Measurements from ENCODE around the gene DCHS2. TPM values are rescaled to one million over a fixed set of nuclear protein-coding genes. Genes with fewer than 3 reads are reported as not detected.
A peak's percentile ranks its signal among the peaks of the same experiment; 100 is the strongest.

The DCHS2 gene
- total RNA-seq, 1 donor from 2014 or later, result 3.7 TPM

DNA sequence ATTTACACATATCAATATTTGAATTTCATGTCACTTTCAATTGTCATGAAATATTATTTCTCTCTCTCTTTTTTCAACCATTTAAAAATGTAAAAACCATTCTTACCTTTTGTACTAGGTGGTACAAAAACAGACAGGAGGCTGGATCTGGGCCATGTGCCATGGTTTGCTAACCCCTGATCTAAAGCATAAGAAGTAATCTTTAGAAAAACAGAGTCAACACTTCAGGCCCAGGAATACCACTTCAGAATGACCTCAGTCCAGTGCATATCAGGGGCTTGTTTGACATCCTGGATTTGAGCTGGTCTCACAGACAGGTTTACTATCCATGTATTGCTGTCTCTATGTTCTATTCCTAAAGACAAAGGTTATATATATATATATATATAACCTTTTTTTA lies 102.5 kb downstream of the DCHS2 start:
- DNase-seq, result no peak

DNA sequence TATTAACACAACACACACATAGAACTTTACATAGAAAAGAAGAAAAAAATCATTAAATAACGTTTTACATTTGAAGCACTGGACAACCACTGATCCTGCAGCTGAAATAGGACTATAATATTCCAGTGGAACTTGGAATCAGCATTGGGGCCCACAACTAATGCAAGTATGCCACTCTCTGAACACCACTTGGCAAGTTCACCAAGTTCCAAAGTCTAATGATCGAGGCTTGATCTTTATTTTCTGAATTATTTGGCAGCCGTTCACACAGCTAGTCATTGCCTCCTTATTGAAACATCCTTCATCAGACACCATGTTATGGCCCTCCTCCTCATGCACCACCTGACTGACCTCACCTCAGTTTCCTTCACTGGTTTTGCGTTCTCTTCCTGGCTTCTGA lies 107.6 kb downstream of the DCHS2 start:
- DNase-seq, result no peak

DNA sequence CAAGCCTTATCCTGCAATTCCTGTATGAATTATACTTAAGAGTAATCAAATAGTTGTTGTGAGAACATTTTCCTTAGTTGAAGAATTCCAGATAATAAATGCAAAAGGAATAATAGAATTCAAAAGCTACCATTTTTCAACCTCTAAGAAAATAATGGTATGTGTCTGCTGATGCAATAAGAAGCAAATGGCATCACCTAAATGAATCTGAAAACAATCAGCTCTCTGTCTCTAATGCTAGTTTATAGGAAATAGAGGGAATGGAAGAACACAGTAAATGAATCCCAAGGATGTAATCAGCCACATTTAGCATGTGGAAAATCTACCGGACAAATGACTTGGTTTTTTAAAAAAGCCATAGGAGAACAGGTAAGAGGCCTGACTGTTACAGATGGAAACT lies 115.1 kb downstream of the DCHS2 start:
- DNase-seq, result no peak

DNA sequence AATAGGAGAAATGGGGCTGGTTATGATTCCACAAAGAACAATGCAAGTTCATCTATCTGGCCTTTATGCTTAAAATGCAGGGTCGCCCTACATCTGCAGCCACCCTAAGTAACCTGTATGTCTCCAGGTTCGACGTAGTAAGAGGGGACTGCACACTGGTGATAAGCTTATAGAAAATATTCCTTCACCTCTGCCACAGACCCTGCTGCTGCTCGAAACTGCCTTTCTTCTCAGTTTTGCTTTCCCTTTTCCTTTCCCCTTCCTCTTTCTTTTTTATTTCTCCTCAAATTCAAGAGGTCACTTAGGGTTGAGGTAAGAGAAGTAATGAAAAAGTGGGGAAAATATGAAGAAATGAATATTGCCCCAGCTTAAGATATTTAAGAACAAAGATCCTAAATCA lies 123.5 kb downstream of the DCHS2 start:
- no peak for DNase-seq

DNA sequence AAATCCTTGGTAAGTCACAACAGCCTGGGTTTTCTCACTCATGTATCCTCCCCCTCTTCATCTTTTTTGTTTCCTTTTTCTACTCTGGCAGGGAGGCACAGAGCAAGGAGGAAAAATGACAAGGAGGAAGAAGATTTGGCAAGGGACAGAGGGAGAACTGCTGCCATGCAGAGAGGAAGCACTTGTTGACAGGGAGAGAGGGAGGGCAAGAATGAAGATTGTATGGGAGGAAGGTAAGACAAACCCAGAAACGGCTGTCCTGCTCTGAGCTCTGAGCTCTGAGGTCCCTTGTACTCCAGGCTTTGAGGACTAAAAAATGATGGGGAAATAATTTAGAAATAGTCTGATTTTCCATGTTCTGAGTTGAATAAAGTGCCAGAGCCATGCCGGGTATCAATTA lies 123.9 kb downstream of the DCHS2 start:
- DNase-seq, result no peak

DNA sequence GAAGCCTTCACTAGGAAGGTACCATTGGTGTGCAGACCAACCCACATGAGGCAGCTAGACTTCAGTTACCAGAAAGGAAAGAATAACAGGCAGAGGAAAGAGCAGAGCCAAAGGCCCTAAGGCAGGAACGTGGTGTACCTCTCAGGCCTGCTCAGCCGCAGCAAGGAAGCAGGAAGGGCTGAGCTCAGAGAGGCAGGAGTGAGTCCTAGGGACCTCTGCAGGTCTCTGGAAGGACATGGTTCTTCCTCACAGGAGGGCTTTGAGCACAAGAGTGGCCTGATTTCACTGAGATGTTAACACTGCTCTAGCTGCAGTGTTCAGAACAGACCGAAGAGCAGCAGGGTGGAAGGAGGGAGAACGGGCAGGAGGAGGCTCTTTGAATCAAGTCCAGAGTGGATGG lies 124.6 kb downstream of the DCHS2 start:
- DNase-seq, result no peak

DNA sequence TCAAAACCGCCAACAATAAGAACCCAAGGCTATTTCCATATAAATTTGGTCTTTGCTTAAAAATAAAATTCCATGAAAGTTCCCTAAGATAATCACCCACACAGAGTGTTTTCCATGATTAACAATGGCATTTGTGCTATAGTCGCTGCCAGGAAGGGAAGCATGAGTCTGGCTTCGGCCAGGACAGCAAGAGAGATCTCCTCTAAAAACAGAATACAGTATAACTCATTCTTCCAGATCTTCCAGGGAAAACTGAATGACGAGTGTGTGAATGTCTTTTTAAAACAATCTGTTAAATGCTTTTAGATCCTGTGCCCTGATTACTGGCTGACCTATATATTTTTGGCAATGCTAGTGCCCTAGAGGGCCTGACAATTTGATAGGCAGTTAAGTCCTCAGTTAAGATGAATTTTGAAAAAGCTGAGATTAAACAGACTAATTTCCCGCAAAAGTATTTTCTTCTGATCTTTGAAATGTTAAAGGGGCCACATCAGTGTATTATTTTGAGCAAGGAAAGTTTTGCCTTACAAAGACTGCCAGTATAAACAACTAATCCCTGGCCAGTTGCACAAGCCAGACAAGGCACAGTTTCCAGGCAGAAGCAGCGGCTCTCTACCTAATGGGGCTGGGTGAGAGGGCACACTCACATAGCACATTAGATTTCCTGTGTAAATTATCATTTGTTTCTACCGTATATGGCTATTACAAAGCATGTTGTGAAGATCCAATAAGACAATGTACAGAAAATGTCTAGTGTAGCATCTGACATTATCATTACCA lies 127.3 kb downstream of the DCHS2 start:
- no peak for DNase-seq

DNA sequence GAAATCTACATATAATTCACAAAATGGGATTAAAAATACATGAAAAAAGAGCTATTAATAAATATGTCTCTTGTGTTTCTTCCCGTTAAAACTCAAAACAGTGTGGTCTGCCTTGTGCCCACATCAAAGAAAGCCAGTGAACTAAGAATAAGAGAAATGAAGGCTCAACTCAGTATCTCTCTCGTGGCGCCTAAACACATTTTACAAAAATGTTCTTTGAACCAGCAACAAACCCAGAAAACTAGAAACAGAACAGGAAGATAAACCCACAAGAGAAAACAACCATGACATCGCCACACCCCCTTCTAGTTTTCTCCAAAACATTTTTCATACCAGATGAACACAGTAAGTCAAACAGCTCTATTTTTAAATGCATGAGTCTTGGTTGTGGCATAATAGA lies 130.1 kb downstream of the DCHS2 start:
- DNase-seq, result no peak

DNA sequence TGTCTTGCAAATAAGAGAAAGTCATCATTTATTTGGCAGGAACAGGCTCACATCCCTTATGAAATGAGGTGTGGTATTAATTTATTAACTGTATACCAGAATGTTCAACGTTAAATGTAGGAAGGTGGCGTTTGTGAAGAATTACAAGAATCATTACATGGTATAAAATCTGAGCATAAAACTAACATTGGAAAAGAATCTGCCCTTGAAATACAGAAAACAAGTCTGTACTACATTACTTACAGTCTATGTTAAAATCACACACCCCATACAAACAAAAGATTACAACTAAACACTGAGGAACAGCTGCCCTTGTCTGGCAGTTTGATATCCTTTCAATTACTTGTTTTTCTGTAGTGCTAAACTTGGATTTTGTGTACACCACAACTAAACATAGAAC lies 131.1 kb downstream of the DCHS2 start:
- no peak for DNase-seq

DNA sequence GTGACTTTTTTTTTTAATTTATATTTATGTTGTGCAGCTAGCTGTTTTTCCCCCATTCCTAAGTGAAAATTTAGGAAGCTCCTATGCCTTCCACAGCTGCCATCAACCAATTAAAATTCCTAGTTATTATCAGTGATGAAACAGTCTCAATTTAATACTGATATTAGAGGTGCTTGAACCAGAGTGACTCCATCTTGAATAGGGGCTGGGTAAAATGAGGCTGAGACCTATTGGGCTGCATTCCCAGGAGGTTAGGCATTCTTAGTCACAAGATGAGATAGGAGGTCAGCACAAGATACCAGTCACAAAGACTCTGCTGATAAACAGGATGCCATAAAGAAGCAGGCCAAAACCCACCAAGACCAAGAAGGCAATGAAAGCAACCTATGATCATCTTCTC lies 136.7 kb downstream of the DCHS2 start:
- no peak for DNase-seq

DNA sequence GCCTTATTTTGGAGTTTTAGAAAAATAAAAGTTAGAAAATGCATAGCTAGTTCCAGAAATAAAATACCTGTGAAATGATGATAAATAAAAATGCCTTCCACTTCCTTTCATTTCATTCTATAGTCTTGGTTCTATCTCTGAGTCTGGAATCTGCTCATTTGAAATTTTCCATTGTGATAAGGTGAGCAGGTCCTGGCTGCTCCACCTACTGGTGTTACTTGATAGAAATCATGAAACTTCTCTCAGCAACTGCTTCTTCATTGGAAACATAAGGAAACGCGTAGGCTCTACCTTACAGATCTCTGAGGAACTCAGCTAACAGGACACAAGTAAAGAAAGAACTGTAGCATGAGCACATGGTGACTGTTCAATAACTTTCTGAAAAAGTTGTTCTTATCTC lies 141.8 kb downstream of the DCHS2 start:
- no peak for DNase-seq

DNA sequence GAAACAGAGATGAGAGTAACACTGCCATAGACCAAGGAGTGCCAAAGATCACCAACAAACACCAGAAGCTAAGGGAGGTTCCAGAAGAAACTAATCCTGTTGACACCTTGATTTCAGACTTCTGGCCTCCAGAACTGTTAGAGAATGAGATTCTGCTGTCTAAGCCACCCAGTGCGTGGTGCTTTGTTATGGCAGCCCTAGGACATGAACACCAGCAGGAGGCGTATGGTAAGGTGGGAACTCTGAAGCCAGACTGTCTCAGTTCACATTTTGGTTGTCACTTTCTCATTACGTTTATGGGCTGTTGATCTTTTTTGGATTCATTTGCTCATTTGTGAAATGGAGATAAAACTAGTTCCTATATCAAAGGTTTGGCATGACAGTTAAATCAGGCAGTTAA lies 142.9 kb downstream of the DCHS2 start:
- no peak for DNase-seq

DNA sequence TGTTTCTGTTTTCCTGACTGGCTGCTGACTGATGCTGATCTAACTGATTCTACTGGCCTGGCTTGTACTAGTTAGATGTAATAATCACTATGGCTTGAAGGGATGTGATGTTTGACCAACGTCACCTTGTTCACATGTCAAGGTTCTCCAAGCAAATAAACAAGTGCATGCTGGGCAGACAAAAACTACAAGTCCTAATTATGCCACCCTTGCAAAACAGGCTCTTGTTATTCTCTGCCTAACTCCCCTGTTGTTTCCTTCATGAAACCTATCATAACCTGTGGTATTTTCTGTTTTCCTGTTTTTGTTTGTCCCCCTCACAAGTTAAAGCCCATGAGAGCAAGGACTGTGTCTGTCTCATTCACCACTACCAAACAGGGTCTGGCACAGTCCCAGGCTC lies 146.2 kb downstream of the DCHS2 start:
- DNase-seq, result no peak

DNA sequence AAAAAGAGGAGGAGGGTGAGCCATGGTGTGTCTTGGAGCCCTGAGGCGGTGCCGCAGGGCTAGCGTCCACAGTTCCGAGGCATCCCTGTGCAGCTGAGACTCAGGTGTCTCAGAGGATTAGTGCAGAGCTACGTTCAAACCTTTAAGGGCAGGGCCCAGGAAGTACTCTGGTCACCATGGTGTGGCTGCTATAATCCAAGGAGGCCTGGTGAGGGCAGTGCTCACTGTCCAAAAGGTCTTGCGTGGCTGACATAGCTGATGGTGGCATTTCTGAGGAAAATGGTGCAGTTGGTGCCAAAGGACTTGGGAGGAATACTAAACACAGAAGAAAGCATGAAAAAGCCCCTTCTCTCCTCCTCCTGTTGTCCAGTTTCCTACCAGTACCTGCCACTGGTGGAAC lies 146.9 kb downstream of the DCHS2 start:
- DNase-seq, result no peak

DNA sequence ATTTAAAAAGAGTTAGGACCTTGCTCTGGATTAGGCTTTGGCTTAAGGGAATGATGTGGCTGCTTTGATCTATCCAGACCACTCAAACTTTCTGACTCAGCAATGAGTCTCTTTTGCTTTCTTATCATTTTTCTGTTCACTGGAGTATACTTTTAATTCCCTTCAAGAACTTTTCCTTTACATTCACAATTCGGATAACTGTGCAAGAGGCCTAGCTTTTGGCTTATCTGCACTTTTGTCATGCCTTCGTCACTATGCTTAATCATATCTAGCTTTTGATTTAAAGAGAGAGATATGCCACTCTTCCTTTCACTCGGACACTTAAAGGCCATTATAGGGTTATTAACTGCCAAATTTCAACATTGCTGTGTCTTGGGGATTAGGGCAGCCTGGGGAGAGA lies 147.9 kb downstream of the DCHS2 start:
- DNase-seq, result no peak

DNA sequence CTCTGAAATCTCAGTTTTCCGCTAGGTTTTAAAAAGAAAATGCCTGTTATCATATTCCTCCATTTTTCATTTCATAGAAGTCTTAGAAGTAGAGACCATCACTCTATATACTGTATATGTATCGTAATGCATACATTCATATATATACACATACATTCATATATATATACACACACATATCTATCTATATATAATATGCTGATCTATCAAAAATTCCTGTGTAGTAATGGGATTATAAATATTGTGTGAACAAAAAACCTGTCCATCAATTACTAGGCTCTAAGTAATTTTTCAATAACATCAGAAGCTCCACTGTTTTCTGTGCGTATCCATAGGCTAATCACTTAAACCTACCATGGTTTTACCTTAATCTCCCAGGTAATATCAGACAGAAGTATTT lies 150.2 kb downstream of the DCHS2 start:
- no peak for DNase-seq

DNA sequence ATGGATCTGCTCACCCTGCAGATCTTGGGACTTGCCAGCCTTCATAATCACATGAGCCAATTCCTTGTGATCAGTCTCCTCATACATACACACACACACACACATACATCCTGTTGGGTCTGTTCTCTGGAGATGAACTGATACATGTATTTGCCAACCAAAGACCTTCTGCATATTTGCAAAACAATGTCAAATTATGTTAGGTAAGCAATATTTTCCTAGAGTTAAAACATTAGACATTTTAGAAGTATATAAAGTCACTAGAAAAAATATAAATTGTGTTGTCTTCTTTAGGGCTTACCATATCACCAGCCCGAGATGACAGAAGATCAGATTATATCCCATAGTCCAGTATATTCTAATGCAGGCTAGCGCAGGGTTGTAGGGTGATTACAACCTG lies 156.0 kb downstream of the DCHS2 start:
- DNase-seq, result no peak

DNA sequence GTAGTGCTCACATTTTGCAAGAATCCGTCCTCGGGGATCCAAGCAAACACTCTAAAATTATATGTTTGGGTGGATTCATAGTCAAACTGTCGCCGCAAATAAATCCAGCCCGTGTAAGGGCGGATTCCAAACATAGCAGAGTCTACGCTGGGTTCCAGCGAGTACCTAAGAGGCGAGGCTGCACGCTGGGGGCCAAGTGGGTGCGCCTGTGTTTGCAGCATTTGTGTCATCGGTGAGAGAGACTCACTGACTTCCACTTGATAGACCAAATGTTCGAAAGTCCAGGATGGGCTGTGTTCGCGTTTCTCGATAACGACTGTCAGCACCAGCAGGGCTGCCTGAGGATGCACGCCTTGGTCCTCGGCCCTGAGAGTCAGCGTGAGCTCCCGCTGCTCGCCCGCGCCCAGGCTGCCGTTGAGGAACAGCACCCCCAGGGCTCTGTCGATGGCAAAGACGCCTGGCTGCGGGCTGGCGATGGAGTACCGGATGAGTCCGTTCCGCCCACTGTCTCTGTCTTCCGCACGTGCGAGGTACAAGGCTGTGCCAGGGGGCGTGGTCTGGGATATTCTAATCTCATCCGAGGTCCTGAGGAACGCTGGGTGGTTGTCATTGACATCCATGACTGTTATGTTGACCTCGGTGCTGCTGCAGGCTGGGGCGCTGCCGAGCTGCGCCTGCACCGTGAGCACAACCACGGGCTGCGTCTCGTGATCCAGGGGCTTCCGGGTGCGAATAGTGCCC lies 158.7 kb downstream of the DCHS2 start:
- peak; percentile 26 for DNase-seq

DNA sequence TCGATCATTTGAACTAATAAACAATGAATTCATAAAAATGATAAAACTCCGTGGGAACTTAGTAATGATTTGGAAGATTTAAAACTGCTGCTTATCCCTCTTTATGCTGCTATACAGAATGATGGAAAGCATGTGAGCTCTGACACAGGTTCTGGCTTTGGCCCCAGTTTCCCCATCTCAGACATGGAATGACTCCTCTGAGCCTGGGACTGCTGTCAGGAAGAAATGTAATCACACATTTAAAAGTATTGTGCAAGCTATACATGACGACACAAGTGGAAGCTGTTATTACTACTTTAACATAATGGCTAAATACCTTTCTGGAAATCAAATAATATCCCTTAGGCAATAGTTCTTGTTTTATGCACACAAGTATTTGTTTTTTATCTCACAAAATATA lies 161.7 kb downstream of the DCHS2 start:
- no peak for DNase-seq

DNA sequence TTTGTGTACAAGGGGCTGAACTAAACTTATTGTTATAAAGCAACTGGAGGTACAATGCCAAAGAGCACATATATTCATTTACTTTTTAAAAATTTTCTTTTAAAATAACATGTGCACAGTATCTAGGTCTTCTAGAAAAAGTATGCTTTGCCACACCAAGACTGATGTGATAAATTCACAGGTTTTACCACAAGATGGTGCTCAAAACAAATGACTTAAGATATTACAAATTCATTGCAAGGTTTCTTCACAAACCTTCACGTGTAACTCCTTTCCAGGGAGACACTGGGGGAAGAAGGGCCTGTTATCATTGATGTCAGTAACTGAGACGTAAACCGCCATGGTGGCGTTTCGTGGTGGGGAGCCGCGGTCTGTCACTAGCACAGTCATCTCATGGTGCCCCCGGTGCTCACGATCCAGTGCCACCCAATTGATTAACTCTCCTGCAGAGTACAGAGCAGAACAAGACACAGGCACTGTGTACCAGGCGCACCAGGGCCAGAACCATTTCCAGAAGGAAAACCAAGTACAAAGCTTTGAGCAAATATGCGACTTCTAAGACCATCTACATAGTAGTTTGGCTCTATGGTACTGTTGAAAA lies 162.2 kb downstream of the DCHS2 start:
- DNase-seq, result no peak

DNA sequence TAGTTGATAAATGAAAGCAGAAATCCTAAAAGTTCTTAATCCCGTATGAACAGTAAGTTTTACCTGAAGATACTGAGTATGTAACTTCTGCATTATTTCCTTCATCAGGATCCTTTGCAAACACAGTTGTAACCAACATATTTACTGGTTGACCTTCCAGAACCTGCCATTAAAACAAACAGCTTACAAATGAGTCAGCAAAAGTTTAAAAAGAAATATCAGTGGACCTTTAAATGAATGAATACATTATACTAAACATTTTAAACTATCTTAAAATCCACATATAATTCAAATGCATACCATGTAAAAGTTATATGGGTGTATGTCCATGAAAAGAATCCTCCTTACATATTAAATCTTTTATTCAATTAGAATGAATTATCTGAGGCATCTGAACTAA lies 163.6 kb downstream of the DCHS2 start:
- DNase-seq, result no peak

DNA sequence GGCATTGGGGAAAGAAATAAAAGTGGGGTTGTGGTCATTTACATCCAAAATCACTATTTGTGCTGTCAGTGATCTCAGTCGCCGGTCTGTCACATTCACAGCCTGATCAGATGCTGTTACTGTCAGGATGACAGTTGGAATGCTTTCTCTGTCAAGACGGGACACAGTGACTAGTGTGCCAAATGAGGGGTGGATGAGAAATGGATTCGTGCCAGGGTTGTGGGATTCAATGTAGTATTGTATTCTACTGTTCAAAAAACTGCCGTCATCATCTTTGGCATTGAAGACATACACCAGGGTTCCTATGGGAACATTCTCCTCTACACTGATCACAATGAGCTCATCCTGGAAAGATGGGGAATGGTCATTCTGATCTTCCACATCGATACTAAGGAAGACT lies 171.1 kb downstream of the DCHS2 start:
- DNase-seq, result no peak

DNA sequence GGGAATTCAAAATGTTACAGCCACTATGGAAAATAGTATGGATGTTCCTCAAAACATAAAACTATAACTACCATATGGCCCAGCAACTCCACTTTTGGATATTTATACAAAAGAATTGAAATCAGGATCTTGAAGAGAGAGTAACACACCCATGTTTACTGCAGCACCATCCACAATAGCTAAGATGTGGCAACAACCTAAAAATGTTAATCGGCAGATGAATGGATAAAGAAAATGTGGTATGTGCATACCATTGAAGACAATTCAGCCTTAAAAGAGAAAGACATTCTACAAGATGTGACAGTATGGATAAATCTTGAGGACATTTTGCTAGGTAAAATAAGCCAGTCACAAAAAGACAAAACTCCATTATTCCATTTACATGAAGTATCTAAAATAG lies 171.9 kb downstream of the DCHS2 start:
- no peak for DNase-seq

Data from occipital lobe (tissue), 2 donors.